Stimulated activated CD8-positive, alpha-beta memory T cell treated with anti-CD3 and anti-CD28 coated beads, Interleukin-4, amount 100 ng/mL, for 48 hours (primary cell): ENCODE measurements around the gene MAP4.
"Not testable (repeated sequence)": the region's sequence is repeated elsewhere in the genome, so short reads cannot be mapped to it uniquely, and the experiment has no call there.

ENCODE experiments used
- DNase-seq: peaks from one replicate; pipeline ENCODE4 v3.0.0-alpha.2; 2020

The MAP4 gene, protein sequence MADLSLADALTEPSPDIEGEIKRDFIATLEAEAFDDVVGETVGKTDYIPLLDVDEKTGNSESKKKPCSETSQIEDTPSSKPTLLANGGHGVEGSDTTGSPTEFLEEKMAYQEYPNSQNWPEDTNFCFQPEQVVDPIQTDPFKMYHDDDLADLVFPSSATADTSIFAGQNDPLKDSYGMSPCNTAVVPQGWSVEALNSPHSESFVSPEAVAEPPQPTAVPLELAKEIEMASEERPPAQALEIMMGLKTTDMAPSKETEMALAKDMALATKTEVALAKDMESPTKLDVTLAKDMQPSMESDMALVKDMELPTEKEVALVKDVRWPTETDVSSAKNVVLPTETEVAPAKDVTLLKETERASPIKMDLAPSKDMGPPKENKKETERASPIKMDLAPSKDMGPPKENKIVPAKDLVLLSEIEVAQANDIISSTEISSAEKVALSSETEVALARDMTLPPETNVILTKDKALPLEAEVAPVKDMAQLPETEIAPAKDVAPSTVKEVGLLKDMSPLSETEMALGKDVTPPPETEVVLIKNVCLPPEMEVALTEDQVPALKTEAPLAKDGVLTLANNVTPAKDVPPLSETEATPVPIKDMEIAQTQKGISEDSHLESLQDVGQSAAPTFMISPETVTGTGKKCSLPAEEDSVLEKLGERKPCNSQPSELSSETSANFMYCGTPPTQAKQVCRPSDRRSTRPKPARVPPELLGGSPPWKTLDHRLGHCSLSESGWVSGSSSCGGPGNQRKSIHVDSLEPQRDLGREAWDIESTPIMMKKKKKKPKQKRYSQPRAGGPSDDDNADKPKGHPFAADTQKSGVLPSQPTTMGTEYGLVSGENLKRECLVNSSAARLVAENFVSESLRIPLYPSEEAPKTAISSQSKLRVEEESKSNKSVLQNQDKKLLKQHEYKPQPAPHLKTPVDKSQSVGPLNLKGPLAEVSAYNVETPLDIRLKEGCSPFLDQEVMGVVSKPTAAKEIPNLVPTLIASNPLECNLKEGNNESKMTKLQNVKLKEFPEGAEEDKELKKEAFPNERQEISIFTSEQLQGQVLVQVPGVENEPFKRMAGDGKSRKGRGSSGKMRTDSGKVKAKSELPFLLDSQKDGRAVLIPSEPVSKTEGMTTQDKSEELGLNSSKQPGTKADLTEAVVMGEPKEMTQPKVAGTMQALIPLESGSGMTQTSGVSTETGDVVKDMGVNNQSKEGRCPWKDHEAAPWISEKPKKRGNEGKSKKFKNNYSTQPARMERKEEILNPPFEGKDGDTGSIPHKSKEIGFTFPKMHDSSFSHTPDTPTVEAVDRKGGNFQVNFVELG (N-terminal part only)

DNA sequence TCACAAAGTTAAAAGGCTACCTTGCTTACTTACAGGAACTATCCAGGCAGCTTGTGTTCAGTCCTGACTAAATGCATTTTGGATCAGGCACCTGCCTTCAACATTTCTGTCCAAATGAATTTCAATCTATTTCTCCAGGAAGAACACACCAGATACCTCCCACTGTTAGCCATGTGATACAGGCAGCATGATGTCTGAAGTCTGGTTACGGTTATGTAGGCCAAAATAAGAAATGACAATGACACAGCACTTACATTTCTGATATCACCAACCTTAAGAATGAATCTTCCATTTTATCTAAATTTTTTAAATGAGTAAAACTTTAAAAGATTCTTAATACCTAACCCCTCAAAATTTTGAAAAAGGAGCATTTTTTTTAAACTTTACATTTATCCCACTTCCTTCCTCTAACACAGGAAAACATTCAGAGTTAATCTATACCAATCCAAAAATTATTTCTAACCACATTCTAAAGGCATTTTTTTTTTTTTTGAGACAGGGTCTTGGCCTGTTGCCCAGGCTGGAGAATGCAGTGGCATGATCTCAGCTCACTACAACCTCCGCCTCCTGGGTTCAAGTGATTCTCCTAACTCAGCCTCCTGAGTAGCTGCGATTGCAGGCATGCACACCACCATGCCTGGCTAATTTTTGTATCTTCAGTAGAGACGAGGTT, at the start of gene MAP4:
MAP4 (minus strand) TSS at position 116 of the 673 bp plus-strand sequence. CDS start 17,556 bp downstream, outside the sequence.
- DNase-seq, result no peak

DNA sequence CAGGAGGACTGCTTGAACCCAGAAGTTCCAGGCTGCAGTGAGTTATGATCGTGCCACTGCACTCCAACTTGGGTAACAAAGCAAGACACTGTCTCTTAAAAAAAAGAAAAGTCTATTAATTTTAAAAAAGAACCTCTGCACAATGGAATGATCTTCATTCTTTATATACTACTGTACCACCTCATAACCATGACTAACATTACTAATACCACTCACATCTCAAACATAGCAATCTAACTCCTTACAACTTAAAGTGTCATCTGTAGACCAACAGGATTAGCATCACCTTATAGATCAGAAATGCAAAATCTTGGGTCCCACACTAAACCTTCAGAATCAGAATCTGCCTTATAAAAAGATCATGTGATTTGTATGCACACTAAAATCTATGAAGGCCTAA, 48.8 kb upstream of the MAP4 start:
- no peak for DNase-seq

DNA sequence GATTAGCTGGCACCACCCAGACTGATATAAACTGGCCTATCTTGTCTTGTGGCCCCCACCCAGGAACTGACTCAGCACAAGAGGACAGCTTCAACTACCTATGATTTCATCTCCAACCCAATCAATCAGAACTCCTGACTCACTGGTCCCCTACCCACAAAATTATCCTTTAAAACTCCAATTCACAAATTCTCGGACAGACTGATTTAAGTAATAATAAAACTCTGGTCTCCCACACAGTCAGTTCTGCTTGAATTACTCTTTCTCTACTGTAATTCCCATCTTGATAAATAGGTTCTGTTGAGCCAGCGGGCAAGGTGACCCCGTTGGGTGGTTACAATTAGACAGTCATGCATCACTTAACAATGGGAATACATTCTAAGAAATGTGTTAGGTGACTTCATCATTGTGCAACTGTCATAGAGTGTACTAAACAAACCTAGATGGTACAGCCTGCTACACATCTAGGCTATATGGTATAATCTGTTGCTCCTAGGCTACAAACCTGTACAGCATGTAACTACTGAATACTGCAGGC, 48.1 kb upstream of the MAP4 start:
- DNase-seq, result no peak

DNA sequence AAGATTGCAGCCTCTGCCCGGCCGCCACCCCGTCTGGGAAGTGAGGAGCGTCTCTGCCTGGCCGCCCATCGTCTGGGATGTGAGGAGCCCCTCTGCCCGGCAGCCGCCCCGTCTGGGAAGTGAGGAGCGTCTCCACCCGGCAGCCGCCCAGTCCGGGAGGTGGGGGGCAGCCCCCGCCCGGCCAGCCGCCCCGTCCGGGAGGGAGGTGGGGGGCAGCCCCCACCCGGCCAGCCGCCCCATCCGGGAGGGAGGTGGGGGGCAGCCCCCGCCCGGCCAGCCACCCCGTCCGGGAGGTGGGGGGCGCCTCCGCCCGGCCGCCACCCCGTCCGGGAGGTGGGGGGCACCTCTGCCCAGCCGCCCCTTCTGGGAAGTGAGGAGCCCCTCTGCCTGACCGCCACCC, 45.4 kb upstream of the MAP4 start:
- not testable (repeated sequence) for DNase-seq

DNA sequence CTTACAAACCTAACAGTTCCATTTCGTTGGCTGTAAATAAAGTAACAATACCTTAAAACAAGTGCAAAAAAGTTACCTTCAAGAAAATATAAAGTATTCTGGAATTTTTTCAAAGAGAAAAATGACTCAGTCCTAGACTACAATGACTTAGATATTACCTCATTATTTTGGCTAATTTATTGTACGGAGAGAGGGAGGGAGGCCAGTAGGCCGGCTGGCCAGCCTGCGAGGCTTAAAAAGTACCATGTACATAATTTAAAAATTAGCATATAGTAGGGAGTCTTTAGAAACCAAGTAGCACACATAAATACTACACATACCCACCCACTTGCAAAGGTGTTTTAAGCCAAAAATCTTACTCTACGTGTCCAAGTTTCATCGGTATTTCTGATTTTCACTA, 41.9 kb upstream of the MAP4 start:
- DNase-seq, result no peak

DNA sequence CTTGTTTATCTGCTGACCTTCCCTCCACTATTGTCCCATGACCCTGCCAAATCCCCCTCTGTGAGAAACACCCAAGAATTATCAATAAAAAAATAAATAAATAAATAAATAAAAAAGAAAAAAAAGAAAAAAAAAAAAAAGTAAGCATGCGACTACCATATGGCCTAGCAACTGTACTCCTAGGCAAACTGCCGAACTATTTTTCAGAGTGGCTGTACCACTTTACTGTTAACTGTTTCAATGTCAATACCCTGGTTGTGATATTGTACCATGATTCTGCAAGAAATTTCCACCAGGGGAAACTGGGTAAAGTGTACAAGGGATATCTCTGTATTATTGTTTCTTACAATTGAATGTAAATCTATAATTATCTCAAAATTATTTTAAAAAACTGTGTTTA, 41.3 kb upstream of the MAP4 start:
- no peak for DNase-seq

DNA sequence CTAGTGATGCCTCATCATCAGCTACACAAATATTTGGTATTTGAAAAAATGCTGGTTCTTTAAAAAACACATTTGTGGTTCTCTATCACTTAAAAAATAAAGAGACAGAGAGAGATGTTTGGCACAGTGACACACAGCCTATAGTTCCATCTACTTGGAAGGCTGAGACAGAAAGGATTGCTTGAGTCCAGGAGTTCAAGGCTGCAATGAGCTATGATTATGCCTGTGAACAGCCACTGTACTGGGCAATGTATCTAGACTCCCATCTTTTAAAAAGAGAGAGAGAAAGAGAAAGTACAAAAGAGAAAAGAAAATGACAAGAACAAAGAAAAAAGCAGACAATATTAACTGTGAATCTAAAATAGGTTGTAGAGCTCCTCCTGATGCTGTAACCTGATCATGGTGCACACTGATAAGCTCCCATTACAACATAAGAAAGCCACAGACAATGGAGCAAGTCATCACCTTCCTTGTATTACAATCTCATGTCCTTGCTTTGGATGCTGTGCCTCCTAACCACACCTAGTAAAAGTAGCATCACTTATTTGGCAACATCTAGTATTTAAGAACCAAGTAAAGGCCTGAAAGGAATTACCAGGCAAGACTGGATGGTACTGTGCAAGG, 31.7 kb upstream of the MAP4 start:
- no peak for DNase-seq

DNA sequence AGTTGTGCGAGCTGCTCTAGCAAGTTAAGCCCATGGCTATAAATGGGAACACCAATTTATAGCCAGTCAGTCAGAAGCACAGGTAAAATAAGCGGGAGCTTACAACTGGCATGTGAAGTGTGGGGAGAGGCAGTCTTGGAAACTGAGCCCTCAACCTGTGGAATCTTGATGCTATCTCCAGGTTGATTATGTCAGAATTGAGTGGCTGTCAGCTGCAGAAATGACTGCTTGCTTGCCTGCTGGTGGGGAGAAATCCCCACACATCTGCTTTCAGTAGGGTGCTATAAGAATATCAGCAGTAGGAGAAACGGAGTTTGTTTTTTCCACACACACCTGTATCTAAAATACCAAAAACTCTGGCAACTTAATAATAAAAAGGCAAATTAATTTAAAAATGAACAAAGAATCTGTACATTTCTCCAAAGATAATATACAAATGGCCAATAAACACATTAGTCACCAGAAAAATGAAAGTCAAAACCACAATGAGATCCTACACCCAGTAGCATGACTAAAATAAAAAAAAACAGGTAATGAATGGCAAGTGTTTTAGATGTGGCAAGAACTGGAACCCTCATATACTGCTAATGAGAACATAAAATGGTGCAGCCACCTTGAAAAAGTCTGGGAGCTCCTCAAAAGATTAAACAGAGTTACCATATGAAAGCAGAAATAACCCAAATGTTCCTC, 26.0 kb upstream of the MAP4 start:
- DNase-seq, result no peak

DNA sequence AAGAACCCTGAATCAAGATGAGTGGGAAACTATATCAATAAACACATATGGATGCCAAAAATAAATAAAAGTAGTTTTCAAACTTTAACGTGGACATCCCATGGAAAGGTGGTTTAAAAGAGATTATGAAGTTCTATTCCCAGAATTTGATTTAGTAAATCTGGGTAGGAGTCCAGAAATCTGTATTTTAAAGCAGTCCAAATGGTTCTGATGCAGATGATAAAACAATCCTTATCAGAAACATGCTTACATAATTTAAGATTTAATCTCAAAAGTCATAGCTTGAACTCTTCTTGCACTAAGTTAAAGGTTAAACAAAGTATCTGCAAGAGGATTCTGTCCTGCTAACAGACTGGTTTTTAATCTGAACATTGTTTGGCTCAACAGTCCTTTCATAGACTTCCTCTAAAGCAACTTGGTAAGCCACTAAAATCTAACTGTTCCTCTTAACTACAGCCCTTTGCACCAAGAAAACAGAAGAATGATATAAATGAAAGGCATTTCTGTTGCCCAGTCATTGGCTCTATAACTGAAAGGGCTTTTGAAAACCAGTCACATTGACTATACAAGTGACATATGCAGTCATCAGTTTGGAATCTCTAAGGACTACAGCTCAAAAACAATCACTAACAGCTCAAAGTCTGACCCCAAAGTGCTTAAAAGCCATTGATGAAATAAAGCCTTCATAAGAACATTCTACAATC, 23.4 kb upstream of the MAP4 start:
- DNase-seq, result no peak

DNA sequence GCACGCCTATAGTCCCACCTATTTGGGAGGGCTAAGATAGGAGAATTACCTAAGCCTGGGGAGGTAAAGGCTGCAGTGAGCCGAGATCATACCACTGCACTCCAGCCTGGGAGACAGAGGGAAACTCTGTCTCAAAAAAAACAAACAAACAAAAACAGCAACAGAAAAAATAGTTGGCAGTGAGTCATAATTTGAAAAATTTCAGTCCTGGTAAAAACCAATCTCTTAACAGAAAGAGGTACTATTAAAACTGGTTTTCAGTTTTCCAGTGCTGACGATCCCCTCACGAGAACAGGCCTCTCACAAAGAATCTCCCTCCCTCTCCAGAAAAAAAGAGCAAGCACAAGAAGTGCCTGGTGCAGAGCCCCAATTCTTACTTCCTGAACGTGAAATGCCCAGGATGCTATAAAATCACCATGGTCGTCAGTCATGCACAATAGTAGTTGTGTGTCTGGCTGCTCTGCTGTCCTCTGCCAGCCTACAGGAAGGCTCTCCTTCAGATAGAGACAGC, 22.8 kb upstream of the MAP4 start:
- DNase-seq, result no peak

DNA sequence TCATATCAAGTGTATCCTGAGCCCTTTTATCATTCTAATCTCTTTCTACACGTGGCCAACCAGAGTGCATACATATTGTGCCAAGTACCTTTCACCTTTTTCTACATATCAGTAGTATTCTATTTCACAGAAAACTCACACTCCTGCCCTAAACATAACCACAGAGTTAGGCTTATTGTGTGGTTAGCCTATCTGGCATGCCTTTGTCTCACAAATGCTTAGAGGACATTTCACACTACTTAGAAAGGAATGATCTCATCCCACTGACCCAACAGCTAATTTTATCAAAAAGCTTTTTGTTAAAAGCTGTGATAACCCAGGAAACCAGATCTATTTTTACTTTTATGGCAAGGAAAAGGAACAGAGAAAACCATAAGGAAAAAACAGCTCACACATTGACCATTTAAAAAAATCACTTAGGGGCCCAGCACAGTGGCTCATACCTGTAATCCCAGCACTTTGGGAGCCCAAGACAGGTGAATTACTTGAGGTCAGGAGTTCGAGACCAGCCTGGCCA, 17.8 kb upstream of the MAP4 start:
- no peak for DNase-seq

DNA sequence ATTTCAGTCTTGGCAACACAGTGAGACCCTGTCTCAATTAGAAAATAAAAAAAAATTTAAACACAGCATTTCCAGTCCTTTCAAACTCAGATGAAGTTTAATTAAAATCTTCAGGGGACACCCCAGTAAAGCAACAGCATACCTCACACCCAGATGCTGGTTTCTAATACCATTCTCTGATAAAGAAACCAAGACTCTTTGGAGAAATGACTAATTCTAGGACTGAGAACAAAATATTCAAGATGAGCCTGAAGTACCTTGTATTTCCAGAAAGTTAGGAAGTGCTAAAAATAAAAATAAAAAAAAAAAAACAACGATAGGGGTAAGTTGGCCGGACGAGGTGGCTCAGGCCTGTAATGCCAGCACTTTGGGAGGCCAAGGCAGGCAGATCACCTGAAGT, 14.0 kb upstream of the MAP4 start:
- no peak for DNase-seq

DNA sequence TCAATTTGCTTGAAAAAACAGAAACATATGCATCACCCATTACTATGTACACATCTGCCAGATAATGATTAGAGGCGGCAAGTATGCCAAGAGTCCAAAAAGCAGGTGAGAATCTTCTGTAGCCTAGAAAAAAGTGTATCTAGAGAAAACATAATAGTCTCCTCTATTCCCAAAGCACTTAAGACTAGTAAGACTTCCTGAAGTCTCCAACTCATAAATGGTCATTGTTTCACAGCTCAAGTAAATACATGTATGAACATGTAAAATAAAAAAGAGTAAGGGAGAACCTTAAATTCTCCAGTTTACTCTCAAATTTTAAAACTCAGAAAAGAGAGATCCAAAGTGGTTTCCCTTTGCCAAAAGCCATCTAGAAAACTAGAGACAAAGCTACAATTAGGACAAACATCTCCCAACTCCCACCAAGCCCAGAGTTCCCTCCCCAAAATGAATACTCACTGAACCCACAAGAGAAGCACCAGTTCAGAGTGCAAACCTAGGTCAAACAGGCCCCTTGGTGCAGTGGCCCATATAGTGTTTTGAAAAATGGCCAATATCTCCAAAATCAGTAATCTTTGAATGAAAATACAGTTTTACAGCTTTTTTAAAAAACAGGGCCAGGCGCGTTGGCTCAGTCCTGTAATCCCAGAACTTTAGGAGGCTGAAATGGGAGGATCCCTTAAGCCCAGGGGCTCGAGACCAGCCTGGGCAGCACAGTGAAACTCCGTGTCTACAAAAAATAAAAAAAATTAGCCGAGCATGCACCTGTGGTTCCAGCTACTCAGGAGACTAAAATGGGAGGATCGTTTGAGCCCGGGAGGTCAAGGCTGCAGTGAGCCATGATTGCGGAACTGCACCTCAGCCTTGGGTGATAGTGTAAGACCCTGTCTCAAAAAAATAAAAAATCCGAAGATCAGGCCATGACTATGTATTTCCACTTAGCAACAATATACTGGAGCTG, 11.0 kb upstream of the MAP4 start:
- no peak for DNase-seq

DNA sequence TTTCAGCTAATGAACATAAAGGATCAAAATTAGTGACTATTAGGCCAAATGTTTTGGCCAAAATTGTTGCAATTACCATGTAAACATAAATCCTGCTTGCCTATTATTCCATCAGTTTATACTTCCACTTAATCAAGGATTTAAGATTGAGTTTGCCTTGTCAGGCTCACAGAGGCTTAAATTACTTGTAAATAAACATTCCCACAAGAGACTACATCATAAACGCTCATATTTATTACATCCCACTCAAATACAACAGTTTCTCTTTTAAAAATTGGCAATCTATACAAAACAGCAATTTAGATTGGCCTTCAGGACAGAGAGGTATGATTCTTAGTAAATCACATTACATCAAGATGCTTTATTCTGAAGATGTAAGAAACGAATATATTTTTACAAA, 9.9 kb upstream of the MAP4 start:
- DNase-seq, result no peak

DNA sequence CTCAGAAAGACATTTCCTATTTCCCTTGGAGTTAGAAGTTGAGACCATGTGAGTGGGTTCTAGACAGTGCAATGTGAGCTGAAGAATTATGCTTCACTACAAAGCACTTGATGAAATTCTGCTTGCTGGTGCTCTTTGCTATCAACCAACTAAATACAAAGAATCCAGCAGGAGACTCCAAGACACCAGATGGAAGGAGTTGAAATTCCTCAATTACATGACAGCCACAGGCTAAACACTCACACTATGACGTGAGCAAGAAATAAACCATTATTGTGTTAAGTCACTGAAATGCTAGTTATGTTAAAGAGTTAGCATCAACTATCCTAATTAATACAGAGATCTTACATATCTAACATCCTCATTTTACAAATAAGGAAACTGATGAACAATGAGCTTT, 8.2 kb upstream of the MAP4 start:
- no peak for DNase-seq

DNA sequence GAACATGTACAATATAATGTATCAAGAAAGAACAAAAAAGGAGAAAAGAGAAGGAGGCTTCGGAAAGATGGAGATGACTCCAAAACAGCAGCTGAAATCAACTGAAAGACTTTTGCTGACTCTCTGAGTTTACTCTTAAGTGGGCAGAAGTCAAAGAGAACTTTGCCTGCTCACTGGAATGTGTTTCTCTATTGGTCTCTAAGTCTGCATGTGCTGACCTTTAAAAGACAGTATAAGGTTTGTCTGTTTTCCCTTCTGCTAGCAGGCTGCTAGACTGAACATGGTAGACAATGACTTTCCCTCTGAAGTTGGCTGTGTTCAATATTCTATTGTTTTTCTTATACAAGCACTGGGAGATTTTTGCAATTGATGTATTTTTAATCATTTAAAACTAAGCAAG, 7.2 kb upstream of the MAP4 start:
- no peak for DNase-seq

DNA sequence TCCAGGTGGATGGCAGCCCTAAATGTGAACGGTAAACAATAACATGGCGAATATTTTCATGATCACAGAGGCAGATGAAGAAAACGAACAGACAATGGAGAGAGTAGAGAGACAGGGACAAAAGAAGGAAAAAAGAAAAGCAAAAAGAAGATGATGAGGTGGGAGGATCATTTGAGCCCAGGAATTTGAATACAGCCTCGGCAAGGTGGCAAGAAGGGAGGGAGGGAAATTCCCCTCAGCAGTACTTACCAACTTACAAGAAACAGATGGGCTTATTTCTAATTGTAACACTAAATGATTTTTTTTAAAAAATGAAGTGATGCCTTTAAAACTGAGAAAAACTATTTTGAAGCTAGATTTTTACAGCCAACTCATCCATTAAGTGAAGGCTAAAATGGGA, 6.0 kb upstream of the MAP4 start:
- no peak for DNase-seq

DNA sequence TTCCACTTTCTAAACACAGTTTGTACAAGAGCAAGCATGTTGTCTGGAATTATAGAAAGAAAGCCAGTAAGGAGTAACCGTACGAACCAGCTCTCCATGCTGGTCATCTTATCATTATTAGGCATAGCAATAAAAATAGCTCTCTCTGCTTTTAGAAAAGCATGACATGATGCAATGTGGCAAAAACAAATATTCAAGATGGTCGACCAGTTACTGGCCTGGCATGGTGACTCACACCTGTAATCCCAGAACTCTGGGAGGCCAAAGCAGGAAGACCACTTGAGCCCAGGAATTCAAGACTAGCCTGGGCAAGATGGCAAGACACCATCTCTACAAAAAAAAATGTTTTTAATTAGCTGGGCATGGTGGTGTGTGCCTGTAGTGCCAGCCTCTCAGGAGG, 2.6 kb upstream of the MAP4 start:
- no peak for DNase-seq
